HG03025 (cell line): ENCODE results near the gene TMEM131L.
"Not testable (repeated sequence)": the region's sequence is repeated elsewhere in the genome, so short reads cannot be mapped to it uniquely, and the experiment has no call there.

Source experiments
- ATAC-seq: cut with Tn5 transposase; IDR thresholded peaks from one replicate; pipeline ENCODE4 v1.9.1; 2021; ENCODE audit warnings: mild to moderate bottlenecking, moderate library complexity; ENCODE audit not compliant: unreplicated experiment, low FRiP score

Gene TMEM131L

GRCh38 chr4:153538487-153539357 lies 72.6 kb downstream of the TMEM131L start:
- no peak for ATAC-seq

- ATAC-seq = no peak
Measured at GRCh38 chr4:153539422-153539821, 73.3 kb downstream of the TMEM131L start.

GRCh38 chr4:153541456-153542096 lies 75.4 kb downstream of the TMEM131L start:
- ATAC-seq = no peak

- ATAC-seq = no peak
Measured at GRCh38 chr4:153542131-153542530, 76.0 kb downstream of the TMEM131L start.

GRCh38 chr4:153542834-153543233 lies 76.7 kb downstream of the TMEM131L start:
- no peak for ATAC-seq

- ATAC-seq = no peak
Measured at GRCh38 chr4:153543351-153543750, 77.2 kb downstream of the TMEM131L start.

GRCh38 chr4:153545822-153546221 lies 79.7 kb downstream of the TMEM131L start:
- no peak for ATAC-seq

GRCh38 chr4:153546280-153546679 lies 80.1 kb downstream of the TMEM131L start:
- no peak for ATAC-seq

- no peak for ATAC-seq
Measured at GRCh38 chr4:153547520-153547919, 81.4 kb downstream of the TMEM131L start.

- not testable (repeated sequence) for ATAC-seq
Measured at GRCh38 chr4:153548907-153549306, 82.7 kb downstream of the TMEM131L start.

GRCh38 chr4:153549405-153549804 lies 83.2 kb downstream of the TMEM131L start:
- ATAC-seq = no peak

GRCh38 chr4:153553155-153553818 lies 87.1 kb downstream of the TMEM131L start:
- ATAC-seq = no peak

GRCh38 chr4:153553819-153554170 lies 87.6 kb downstream of the TMEM131L start:
- no peak for ATAC-seq

- ATAC-seq = no peak
Measured at GRCh38 chr4:153555730-153556434, 89.7 kb downstream of the TMEM131L start.

GRCh38 chr4:153556435-153556815 lies 90.3 kb downstream of the TMEM131L start:
- no peak for ATAC-seq

- ATAC-seq = no peak
Measured at GRCh38 chr4:153560908-153561307, 94.7 kb downstream of the TMEM131L start.

GRCh38 chr4:153564630-153565525 lies 98.7 kb downstream of the TMEM131L start:
- no peak for ATAC-seq

- ATAC-seq = no peak
Measured at GRCh38 chr4:153566631-153567150, 100.5 kb downstream of the TMEM131L start.

GRCh38 chr4:153567660-153568059 lies 101.5 kb downstream of the TMEM131L start:
- not testable (repeated sequence) for ATAC-seq
